H9 (cell line): ENCODE measurements around the gene MTHFD1L. TPM values are rescaled to one million over a fixed set of nuclear protein-coding genes. Genes with fewer than 3 reads are reported as not detected.

Experiments
- DNase-seq: peaks from one replicate; pipeline ENCODE4 v3.0.0-alpha.2; 2017
- H2AFZ ChIP-seq: one replicate; pipeline ENCODE4 v1.6.1; 2013; ENCODE audit warnings: mild to moderate bottlenecking, low read length, control low read depth, moderate library complexity
- H2AK5ac ChIP-seq: 2 replicates; pipeline ENCODE4 v1.6.1; 2013; ENCODE audit warnings: low read length, control low read depth, mixed read lengths; ENCODE audit not compliant: insufficient read length
- H2BK120ac ChIP-seq: one replicate; pipeline ENCODE4 v1.6.1; 2013; ENCODE audit warnings: low read depth, mild to moderate bottlenecking, low read length, control low read depth, inconsistent platforms; ENCODE audit not compliant: poor library complexity, severe bottlenecking
- H2BK12ac ChIP-seq: 2 replicates; pipeline ENCODE4 v1.6.1; 2013; ENCODE audit warnings: low read length, control low read depth, mixed read lengths, low read depth; ENCODE audit not compliant: insufficient read length
- H2BK15ac ChIP-seq: 2 replicates; pipeline ENCODE4 v1.6.1; 2013; ENCODE audit warnings: low read depth, low read length, control low read depth
- H2BK20ac ChIP-seq: one replicate; pipeline ENCODE4 v1.6.1; 2013; ENCODE audit warnings: low read depth, mild to moderate bottlenecking, low read length, control low read depth, inconsistent platforms; ENCODE audit not compliant: poor library complexity, severe bottlenecking
- H2BK5ac ChIP-seq: 2 replicates; pipeline ENCODE4 v1.6.1; 2013; ENCODE audit warnings: low read length, control low read depth, mixed read lengths; ENCODE audit not compliant: insufficient read length
- H3K14ac ChIP-seq: 2 replicates; pipeline ENCODE4 v1.6.1; 2013; ENCODE audit warnings: low read length, control low read depth; ENCODE audit not compliant: insufficient read depth
- H3K18ac ChIP-seq: 2 replicates; pipeline ENCODE4 v1.6.1; 2013; ENCODE audit warnings: low read depth, mild to moderate bottlenecking, mixed read lengths, low read length, control low read depth; ENCODE audit not compliant: insufficient read length
- H3K23ac ChIP-seq: 2 replicates; pipeline ENCODE4 v1.6.1; 2013; ENCODE audit warnings: low read length, control low read depth, mixed read lengths, low read depth; ENCODE audit not compliant: insufficient read length
- H3K23me2 ChIP-seq: 2 replicates; pipeline ENCODE4 v1.6.1; 2013; ENCODE audit warnings: low read depth, mild to moderate bottlenecking, mixed read lengths, low read length, control low read depth; ENCODE audit not compliant: insufficient read length, poor library complexity, severe bottlenecking
- H3K27ac ChIP-seq: 2 replicates; pipeline ENCODE4 v1.5.1; 2013; ENCODE audit warnings: low read length, control low read depth, mixed read lengths, low read depth; ENCODE audit not compliant: insufficient read length
- H3K27me3 ChIP-seq: 2 replicates; pipeline ENCODE4 v1.6.1; 2013; ENCODE audit warnings: low read length, control low read depth, inconsistent platforms; ENCODE audit not compliant: insufficient read depth
- H3K4ac ChIP-seq: 2 replicates; pipeline ENCODE4 v1.6.1; 2013; ENCODE audit warnings: low read depth, mild to moderate bottlenecking, control low read depth, inconsistent platforms, low read length, moderate library complexity
- H3K4me1 ChIP-seq: 2 replicates; pipeline ENCODE4 v1.6.1; 2013; ENCODE audit warnings: low read length, control low read depth, inconsistent platforms; ENCODE audit not compliant: insufficient read depth
- H3K4me2 ChIP-seq: 2 replicates; pipeline ENCODE4 v1.6.1; 2013; ENCODE audit warnings: low read length, control low read depth, mixed read lengths; ENCODE audit not compliant: insufficient read length, insufficient read depth
- H3K56ac ChIP-seq: 2 replicates; pipeline ENCODE4 v1.6.1; 2013; ENCODE audit warnings: low read depth, mild to moderate bottlenecking, mixed read lengths, low read length, control low read depth; ENCODE audit not compliant: insufficient read length
- H3K79me1 ChIP-seq: 2 replicates; pipeline ENCODE4 v1.6.1; 2013; ENCODE audit warnings: low read depth, mild to moderate bottlenecking, moderate library complexity, low read length, control low read depth, inconsistent platforms; ENCODE audit not compliant: insufficient read depth, poor library complexity, severe bottlenecking
- H3K79me2 ChIP-seq: 2 replicates; pipeline ENCODE4 v1.6.1; 2013; ENCODE audit warnings: low read length, control low read depth, inconsistent platforms; ENCODE audit not compliant: insufficient read depth
- H3K9ac ChIP-seq: 2 replicates; pipeline ENCODE4 v1.6.1; 2013; ENCODE audit warnings: low read length, control low read depth, mixed read lengths; ENCODE audit not compliant: insufficient read length; ENCODE audit errors: extremely low read depth
- H3K9me3 ChIP-seq: one replicate; pipeline ENCODE4 v1.6.1; 2013; ENCODE audit warnings: low read depth, low read length, inconsistent platforms; ENCODE audit not compliant: control insufficient read depth
- H3T11ph ChIP-seq: one replicate; pipeline ENCODE4 v1.6.1; 2013; ENCODE audit warnings: mild to moderate bottlenecking, low read length, control low read depth, inconsistent platforms
- H4K20me1 ChIP-seq: one replicate; pipeline ENCODE4 v1.6.1; 2013; ENCODE audit not compliant: control insufficient read depth, insufficient read length, insufficient read depth
- H4K5ac ChIP-seq: 2 replicates; pipeline ENCODE4 v1.6.1; 2013; ENCODE audit warnings: low read depth, mild to moderate bottlenecking, mixed read lengths, low read length, control low read depth; ENCODE audit not compliant: insufficient read length
- H4K8ac ChIP-seq: replicated peaks from 2 replicates; pipeline ENCODE4 v1.6.1; 2013; ENCODE audit warnings: low read length, control low read depth, mixed read lengths, low read depth; ENCODE audit not compliant: insufficient read length
- H4K91ac ChIP-seq: 2 replicates; pipeline ENCODE4 v1.6.1; 2013; ENCODE audit warnings: low read depth, mild to moderate bottlenecking, moderate library complexity, mixed read lengths, low read length, control low read depth; ENCODE audit not compliant: insufficient read length
- H3K27ac Mint-ChIP-seq, 3 experiments: 2 replicates in 2 of 3; 3 replicates in 1 of 3; pipeline ENCODE4 v1.8.0; 2020 to 2021; ENCODE audit warnings: mixed read lengths in 3 of 3, mild to moderate bottlenecking in 1 of 3, moderate library complexity in 1 of 3
- H3K27me3 Mint-ChIP-seq: 2 replicates; pipeline ENCODE4 v1.8.0; 2021; ENCODE audit warnings: low read depth, mild to moderate bottlenecking, moderate library complexity, mixed read lengths
- H3K36me3 Mint-ChIP-seq, 3 experiments: 2 replicates in 2 of 3; 3 replicates in 1 of 3; pipeline ENCODE4 v1.8.0; 2020 to 2021; ENCODE audit warnings: low read depth in 3 of 3, mixed read lengths in 3 of 3; ENCODE audit not compliant: insufficient read depth in 1 of 3
- H3K4me1 Mint-ChIP-seq, 2 experiments: 2 replicates each; pipeline ENCODE4 v1.8.0; 2020; ENCODE audit warnings: mixed read lengths in 2 of 2
- H3K4me3 Mint-ChIP-seq, 2 experiments: 2 replicates in 1 of 2; 3 replicates in 1 of 2; pipeline ENCODE4 v1.8.0; 2020 to 2021; ENCODE audit warnings: mild to moderate bottlenecking in 2 of 2, mixed read lengths in 2 of 2, moderate library complexity in 1 of 2
- H3K9me3 Mint-ChIP-seq, 2 experiments: 2 replicates in 1 of 2; 3 replicates in 1 of 2; pipeline ENCODE4 v1.8.0; 2020; ENCODE audit warnings: mild to moderate bottlenecking in 2 of 2, mixed read lengths in 2 of 2, moderate library complexity in 1 of 2
- WGBS: extraction: QIAGEN DNeasy Blood & Tissue Kit; methylation state at CpG from one replicate; pipeline ENCODE4 v1.1.7; 2013; ENCODE audit warnings: missing lambda C conversion rate, low lambda C conversion rate, mixed read lengths; ENCODE audit not compliant: insufficient read length; ENCODE audit errors: extremely low coverage; 5-methylcytosine and 5-hydroxymethylcytosine counted together
- total RNA-seq: library from RNA; stranded (reverse); gene quantifications from 2 replicates; pipeline ENCODE4 v1.2.1, GENCODE V29; 2021
- TF ChIP-seq, protein P1 (sequence below): fragments of 200-600 bp; sonication (generic); conservative IDR thresholded peaks from 3 replicates; pipeline ENCODE4 v1.8.0; 2021; ENCODE audit warnings: antibody characterized with exemption, mild to moderate bottlenecking

Gene MTHFD1L
- total RNA-seq, 1 experiment from 2014 or later: 90.2 TPM

DNA sequence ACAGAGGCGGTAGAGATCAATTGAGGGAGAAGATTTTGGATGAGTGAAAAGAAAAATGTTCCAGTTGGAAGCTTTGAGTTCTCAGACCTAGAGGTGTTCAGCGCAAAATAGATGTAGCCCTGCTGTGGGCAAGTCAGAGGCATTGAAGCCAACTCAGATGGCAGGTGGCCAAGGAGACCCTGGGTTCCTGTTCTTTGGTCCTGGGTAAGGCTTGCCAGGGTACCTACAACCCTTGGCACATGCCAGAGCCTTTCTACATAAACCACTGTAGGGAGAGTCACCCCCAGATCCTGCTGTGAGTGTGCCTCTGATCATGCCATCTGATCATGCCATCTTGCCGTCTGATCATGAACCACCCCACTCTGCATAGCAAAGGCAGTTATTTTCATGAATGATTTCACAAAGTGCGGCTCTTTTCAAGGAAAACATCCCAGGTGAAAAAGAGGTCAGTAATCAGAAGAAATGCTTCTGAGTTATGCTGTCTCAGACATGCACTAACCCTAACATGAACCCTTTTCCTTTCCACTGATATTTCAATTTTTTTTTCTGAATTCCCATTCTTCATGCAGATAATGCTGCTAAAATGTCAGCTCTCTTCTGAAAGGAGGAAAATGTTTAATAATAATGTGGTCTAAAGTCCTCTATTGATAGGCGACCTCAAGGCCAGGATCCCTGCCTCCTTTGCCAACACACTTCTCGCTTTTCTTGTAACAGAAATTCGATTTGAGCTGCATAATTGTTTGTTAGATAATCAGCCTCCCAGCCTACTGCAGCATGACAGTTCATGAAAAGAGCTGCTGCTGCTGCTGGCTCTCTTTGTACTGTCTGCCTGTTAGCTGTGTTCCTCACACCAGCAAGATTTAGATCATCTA is 153.6 kb downstream of the MTHFD1L start:
- no peak overlapping the region for H3K27ac ChIP-seq
- H3K4me1 Mint-ChIP-seq: peaks cover 19 to 22% of the 10 kb centered on the region in 2 experiments
- H3K36me3 Mint-ChIP-seq: peaks cover 26 to 51% (median 26%) of the 10 kb centered on the region in 3 experiments; a peak in 6 of 7 replicates

More for the DNA sequence above, 153.6 kb downstream of the MTHFD1L start:
- Histone ChIP-seq H3K9ac (no peak overlapping the region), H3K27me3 (no peaks in the 10 kb centered on the region), H3T11ph (no peak overlapping the region), H3K18ac (no peak overlapping the region), H3K4me2 (no peak overlapping the region), H3K9me3 (no peaks in the 10 kb centered on the region), H4K5ac (no peak overlapping the region), H2AFZ (no peak overlapping the region), H3K4ac (no peak overlapping the region), H3K79me2 (no peaks in the 10 kb centered on the region), H2BK20ac (no peak overlapping the region), H2BK12ac (no peak overlapping the region), H3K14ac (no peak overlapping the region), H4K8ac (no peak overlapping the region), H4K20me1 (no peaks in the 10 kb centered on the region), H3K23me2 (peaks cover 3% of the 10 kb centered on the region), H3K56ac (no peak overlapping the region), H3K4me1 (no peaks in the 10 kb centered on the region), H2AK5ac (no peak overlapping the region), H3K79me1 (no peaks in the 10 kb centered on the region), H3K23ac (no peak overlapping the region), H2BK120ac (no peak overlapping the region), H2BK5ac (no peak overlapping the region), H4K91ac (no peak overlapping the region), H2BK15ac (no peak overlapping the region)
- DNase-seq: no peak
- WGBS: no CpG with 5 or more reads among the region's 7 CpGs
- H3K9me3 Mint-ChIP-seq: no peaks in the 10 kb centered on the region
- no peak overlapping the region for H3K27ac Mint-ChIP-seq
- TF ChIP-seq, protein P1, sequence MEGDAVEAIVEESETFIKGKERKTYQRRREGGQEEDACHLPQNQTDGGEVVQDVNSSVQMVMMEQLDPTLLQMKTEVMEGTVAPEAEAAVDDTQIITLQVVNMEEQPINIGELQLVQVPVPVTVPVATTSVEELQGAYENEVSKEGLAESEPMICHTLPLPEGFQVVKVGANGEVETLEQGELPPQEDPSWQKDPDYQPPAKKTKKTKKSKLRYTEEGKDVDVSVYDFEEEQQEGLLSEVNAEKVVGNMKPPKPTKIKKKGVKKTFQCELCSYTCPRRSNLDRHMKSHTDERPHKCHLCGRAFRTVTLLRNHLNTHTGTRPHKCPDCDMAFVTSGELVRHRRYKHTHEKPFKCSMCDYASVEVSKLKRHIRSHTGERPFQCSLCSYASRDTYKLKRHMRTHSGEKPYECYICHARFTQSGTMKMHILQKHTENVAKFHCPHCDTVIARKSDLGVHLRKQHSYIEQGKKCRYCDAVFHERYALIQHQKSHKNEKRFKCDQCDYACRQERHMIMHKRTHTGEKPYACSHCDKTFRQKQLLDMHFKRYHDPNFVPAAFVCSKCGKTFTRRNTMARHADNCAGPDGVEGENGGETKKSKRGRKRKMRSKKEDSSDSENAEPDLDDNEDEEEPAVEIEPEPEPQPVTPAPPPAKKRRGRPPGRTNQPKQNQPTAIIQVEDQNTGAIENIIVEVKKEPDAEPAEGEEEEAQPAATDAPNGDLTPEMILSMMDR: no peak
- no peak overlapping the region for H3K4me3 Mint-ChIP-seq
- no peaks in the 10 kb centered on the region for H3K27me3 Mint-ChIP-seq
